Measurements from ENCODE around the gene KCTD13. TPM values are rescaled to one million over a fixed set of nuclear protein-coding genes. Genes with fewer than 3 reads are reported as not detected.
"Not testable (repeated sequence)": the region's sequence is repeated elsewhere in the genome, so short reads cannot be mapped to it uniquely, and the experiment has no call there.

Gene KCTD13
- total and polyA plus RNA-seq, 8 donors = 7.7 to 20.5 (median 9.3) TPM

- Histone ChIP-seq H3K27ac (no peak overlapping the region), H3K4me3 (no peak overlapping the region), H3K27me3 (no peaks in the 10 kb centered on the region), H3K9me3 (no peaks in the 10 kb centered on the region), H3K4me1 (no peaks in the 10 kb centered on the region), H3K36me3 (no peaks in the 10 kb centered on the region)
- intact Hi-C loops (cut with DNase I) = no loop called here
- ATAC-seq (no peak), DNase-seq (no peak), FAIRE-seq (no peak)
- WGBS, 2 donors = 92 to 95% methylated on average over 6 of the region's 6 CpGs
- TF ChIP-seq, protein P1, sequence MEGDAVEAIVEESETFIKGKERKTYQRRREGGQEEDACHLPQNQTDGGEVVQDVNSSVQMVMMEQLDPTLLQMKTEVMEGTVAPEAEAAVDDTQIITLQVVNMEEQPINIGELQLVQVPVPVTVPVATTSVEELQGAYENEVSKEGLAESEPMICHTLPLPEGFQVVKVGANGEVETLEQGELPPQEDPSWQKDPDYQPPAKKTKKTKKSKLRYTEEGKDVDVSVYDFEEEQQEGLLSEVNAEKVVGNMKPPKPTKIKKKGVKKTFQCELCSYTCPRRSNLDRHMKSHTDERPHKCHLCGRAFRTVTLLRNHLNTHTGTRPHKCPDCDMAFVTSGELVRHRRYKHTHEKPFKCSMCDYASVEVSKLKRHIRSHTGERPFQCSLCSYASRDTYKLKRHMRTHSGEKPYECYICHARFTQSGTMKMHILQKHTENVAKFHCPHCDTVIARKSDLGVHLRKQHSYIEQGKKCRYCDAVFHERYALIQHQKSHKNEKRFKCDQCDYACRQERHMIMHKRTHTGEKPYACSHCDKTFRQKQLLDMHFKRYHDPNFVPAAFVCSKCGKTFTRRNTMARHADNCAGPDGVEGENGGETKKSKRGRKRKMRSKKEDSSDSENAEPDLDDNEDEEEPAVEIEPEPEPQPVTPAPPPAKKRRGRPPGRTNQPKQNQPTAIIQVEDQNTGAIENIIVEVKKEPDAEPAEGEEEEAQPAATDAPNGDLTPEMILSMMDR (IDR thresholded peaks at IDR 0.05) = no peak
Measured at GRCh38 chr16:29875206-29875605, 50.8 kb downstream of the KCTD13 start.

DNA sequence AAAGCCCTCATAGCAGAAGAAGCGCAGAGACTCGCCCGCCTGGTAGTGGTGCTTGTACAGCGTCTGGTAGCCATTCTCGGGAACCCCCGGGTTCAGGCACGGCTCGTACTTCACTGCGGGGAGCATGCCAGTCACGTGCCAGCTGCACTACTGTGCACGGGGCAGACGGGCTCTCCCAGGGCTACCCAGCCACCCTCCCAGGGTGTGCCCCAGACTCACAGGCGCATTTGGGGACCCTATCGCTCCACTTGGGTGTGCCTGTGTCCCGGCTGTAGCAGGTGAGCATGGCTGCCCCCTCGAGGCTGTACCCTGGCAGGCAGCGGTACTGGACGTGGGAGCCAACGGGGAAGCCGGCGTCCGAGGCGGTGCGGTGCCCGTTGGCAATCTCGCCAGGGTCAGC is 52.7 kb downstream of the KCTD13 start:
- DNase-seq (no peak), FAIRE-seq (no peak), ATAC-seq (no peak)
- intact Hi-C loops (cut with DNase I) = no loop called here
- TF ChIP-seq, protein P1 (IDR thresholded peaks at IDR 0.05) = no peak
- no peaks in the 10 kb centered on the region for H3K27me3 ChIP-seq
- H3K9me3 ChIP-seq = no peaks in the 10 kb centered on the region
- no peak overlapping the region for H3K4me3 ChIP-seq
- no peaks in the 10 kb centered on the region for H3K36me3 ChIP-seq
- no peaks in the 10 kb centered on the region for H3K4me1 ChIP-seq
- 90 to 94% methylated on average over 26 of the region's 26 CpGs for WGBS, 2 donors
- no peak overlapping the region for H3K27ac ChIP-seq

DNA sequence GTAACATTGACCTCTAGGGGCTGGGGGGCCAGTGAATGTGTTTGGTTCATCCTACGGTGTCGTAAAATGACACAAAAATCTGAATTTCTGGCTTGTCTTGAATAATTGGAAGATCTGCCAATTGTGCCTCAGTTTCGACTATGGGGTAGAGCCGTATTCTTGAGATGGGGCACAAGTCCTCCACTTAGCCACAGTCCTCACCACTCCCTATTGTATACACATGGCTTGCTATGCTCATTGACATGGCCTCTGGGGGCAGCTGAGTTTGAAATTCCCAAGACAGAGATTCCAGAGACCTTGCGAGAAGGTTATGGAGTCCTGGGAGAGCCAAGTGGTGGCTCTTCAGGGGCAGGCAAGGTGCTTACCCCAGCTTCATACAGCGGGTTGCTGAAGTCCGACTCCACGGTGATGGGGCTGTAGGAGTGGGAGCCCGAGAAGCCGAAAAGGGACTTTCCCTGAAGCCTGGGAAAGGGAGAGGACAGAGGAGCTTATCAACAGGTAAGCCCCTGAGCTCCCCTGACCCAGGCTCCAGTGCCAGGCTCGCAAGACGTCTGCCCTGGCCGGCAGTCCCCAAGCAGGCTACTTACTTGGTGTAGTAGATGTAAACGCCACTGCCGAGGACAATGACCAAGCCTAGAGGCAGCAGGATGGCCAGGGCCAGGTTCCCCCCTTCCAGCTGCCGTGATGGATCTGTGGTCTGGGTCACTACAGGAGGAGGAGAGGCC is 54.0 kb downstream of the KCTD13 start:
- TF ChIP-seq, protein P1 (IDR thresholded peaks at IDR 0.05) = no peak
- ATAC-seq = no peak
- Histone ChIP-seq H3K4me3 (no peak overlapping the region), H3K27me3 (no peaks in the 10 kb centered on the region), H3K4me1 (no peaks in the 10 kb centered on the region), H3K36me3 (no peaks in the 10 kb centered on the region), H3K27ac (no peak overlapping the region), H3K9me3 (no peaks in the 10 kb centered on the region)
- 93 to 95% methylated on average over 15 to 16 of the region's 16 CpGs for WGBS, 2 donors
- intact Hi-C loops (cut with DNase I) = no loop called here
- no peak for FAIRE-seq
- no peak for DNase-seq

- not testable (repeated sequence) for FAIRE-seq, H3K9me3 ChIP-seq, H3K4me3 ChIP-seq, H3K4me1 ChIP-seq, DNase-seq, H3K36me3 ChIP-seq, H3K27ac ChIP-seq, ATAC-seq, H3K27me3 ChIP-seq
- 87 to 93% methylated on average over 8 of the region's 8 CpGs for WGBS, 2 donors
- intact Hi-C loops (cut with DNase I) = loop anchor here in 1 of 3 donors (10.0 kb wide), 1 partner anchor 136 kb away; no protein-coding TSS in a partner anchor
Measured at GRCh38 chr16:29869067-29869466, 57.0 kb downstream of the KCTD13 start.

GRCh38 chr16:29868396-29869009 is 57.5 kb downstream of the KCTD13 start:
- no peak overlapping the region for H3K27ac ChIP-seq
- ATAC-seq = no peak
- no peak overlapping the region for H3K4me3 ChIP-seq
- DNase-seq = no peak
- 65 to 67% methylated on average over 8 of the region's 8 CpGs for WGBS, 2 donors
- no peaks in the 10 kb centered on the region for H3K36me3 ChIP-seq
- intact Hi-C loops (cut with DNase I) = loop anchor here in 1 of 3 donors (10.0 kb wide), 1 partner anchor 136 kb away; no protein-coding TSS in a partner anchor
- peaks cover 0 to 3% (median 0%) of the 10 kb centered on the region in 3 donors for H3K4me1 ChIP-seq
- no peaks in the 10 kb centered on the region for H3K27me3 ChIP-seq
- TF ChIP-seq, protein P1 (IDR thresholded peaks at IDR 0.05) = no peak
- no peak for FAIRE-seq
- no peaks in the 10 kb centered on the region for H3K9me3 ChIP-seq
